Measurements from ENCODE around the gene TMEM9. TPM values are rescaled to one million over a fixed set of nuclear protein-coding genes. Genes with fewer than 3 reads are reported as not detected.

TMEM9 gene
- total and polyA plus RNA-seq, 2 of the 8 experiments (the other 6 are each of a cell fraction or from before 2014, with no cell fraction given), result 79.9 to 181 TPM

DNA sequence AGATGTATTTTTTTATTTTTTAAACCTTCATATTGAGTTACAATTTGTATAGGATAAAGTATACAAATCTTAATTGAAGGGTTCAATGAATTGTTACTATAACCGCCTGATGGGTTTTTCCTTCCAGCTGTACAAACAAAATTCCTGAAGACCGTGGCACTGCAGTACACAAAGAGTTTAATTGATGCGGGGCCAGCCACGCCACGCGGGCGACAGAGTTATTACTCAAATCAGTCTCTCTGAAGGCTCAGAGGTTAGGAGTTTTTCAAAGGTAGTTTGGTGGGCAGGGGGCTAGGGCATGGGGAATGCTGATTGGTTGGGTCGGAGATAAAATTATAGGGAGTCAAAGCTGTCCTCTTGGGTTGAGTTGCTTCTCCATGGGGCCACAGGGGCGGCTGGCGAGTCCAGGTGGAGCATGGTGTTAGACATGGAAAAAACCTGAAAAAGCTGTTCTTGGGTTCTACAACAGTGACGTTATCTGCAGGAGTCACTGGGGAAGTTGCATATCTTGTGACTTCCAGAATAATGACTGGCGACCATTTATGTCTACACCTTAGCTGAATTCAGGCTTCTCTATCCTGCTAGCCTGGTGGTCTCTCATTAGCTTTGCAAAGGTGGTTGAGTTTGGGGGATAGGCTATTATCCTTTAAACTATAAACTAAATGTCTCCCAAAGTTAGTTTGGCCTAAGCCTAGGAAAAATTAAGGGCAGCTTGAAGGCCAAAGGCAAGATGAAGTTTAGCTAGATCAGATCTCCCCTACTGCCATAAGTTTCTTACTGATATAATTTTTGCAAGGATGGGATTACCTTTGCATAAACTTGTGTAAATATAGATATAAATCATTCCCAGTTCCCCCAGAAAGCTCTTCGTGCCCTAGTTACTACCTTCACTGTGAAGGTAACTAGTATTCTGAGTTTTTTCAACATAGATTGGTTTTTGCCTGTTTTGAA is 13.0 kb upstream of the TMEM9 start (continued):
- TF ChIP-seq, protein P1, sequence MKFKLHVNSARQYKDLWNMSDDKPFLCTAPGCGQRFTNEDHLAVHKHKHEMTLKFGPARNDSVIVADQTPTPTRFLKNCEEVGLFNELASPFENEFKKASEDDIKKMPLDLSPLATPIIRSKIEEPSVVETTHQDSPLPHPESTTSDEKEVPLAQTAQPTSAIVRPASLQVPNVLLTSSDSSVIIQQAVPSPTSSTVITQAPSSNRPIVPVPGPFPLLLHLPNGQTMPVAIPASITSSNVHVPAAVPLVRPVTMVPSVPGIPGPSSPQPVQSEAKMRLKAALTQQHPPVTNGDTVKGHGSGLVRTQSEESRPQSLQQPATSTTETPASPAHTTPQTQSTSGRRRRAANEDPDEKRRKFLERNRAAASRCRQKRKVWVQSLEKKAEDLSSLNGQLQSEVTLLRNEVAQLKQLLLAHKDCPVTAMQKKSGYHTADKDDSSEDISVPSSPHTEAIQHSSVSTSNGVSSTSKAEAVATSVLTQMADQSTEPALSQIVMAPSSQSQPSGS (IDR thresholded peaks at IDR 0.05; ENCODE audit: low read length), result no peak
- TF ChIP-seq, protein P2, sequence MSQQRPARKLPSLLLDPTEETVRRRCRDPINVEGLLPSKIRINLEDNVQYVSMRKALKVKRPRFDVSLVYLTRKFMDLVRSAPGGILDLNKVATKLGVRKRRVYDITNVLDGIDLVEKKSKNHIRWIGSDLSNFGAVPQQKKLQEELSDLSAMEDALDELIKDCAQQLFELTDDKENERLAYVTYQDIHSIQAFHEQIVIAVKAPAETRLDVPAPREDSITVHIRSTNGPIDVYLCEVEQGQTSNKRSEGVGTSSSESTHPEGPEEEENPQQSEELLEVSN (IDR thresholded peaks at IDR 0.05), result no peak
- no peak for TF ChIP-seq PHF8 (conservative IDR thresholded peaks at IDR 0.05; ENCODE audit: low read depth, low read length)
- no peak for TF ChIP-seq EP300 (IDR thresholded peaks at IDR 0.05; ENCODE audit: borderline replicate concordance in 1 of 2, low read depth in 2 of 2, low read length in 2 of 2)
- no peak for TF ChIP-seq TEAD4 (IDR thresholded peaks at IDR 0.05; ENCODE audit: low read depth, low read length)
- TF ChIP-seq TCF12 (IDR thresholded peaks at IDR 0.05; ENCODE audit: low read depth, low read length), result no peak
- TF ChIP-seq CHD2 (IDR thresholded peaks at IDR 0.05; ENCODE audit: low read length), result no peak
- TF ChIP-seq CREB1 (IDR thresholded peaks at IDR 0.05), result no peak
- no peak for TF ChIP-seq YY1 (IDR thresholded peaks at IDR 0.05; ENCODE audit: low read depth, low read length)
- TF ChIP-seq SP4 (IDR thresholded peaks at IDR 0.05; ENCODE audit: low read length), result no peak
- TF ChIP-seq RFX5 (IDR thresholded peaks at IDR 0.05; ENCODE audit: borderline replicate concordance, low read depth, low read length), result no peak
